H4 (cell line): ENCODE results near the gene CLCN4. TPM values are rescaled to one million over a fixed set of nuclear protein-coding genes. Genes with fewer than 3 reads are reported as not detected.

Experiments used
- DNase-seq: peaks from one replicate; pipeline ENCODE4 v3.0.0-alpha.2; 2015; ENCODE audit warnings: low spot score
- total RNA-seq: library from RNA; depleted of rRNA; stranded (reverse); fragments of >200 nt; shearing (Covaris generic); gene quantifications from 2 replicates; pipeline ENCODE4 v1.2.3, GENCODE V29; 2014

CLCN4 gene
- total RNA-seq, 1 experiment from 2014 or later, result 6.9 TPM

- peak; percentile 20 for DNase-seq
Observed at GRCh38 chrX:10166731-10167151, 10.0 kb downstream of the CLCN4 start.

- DNase-seq, result no peak
Observed at GRCh38 chrX:10167573-10167972, 10.8 kb downstream of the CLCN4 start.

- DNase-seq, result no peak
Observed at GRCh38 chrX:10168226-10168625, 11.5 kb downstream of the CLCN4 start.

GRCh38 chrX:10169175-10169574 lies 12.4 kb downstream of the CLCN4 start:
- no peak for DNase-seq

GRCh38 chrX:10171249-10171648 lies 14.5 kb downstream of the CLCN4 start:
- no peak for DNase-seq

- no peak for DNase-seq
Observed at GRCh38 chrX:10172877-10173276, 16.1 kb downstream of the CLCN4 start.

- DNase-seq, result peak; percentile 94
Observed at GRCh38 chrX:10173331-10173900, 16.6 kb downstream of the CLCN4 start.

GRCh38 chrX:10174051-10174450 lies 17.3 kb downstream of the CLCN4 start:
- no peak for DNase-seq

- DNase-seq, result no peak
Observed at GRCh38 chrX:10174810-10175209, 18.0 kb downstream of the CLCN4 start.

GRCh38 chrX:10175319-10175871 lies 18.6 kb downstream of the CLCN4 start:
- peak; percentile 62 for DNase-seq

- DNase-seq, result no peak
Observed at GRCh38 chrX:10176121-10177003, 19.6 kb downstream of the CLCN4 start.

- DNase-seq, result no peak
Observed at GRCh38 chrX:10177004-10177396, 20.2 kb downstream of the CLCN4 start.

- DNase-seq, result no peak
Observed at GRCh38 chrX:10177601-10178000, 20.8 kb downstream of the CLCN4 start.

GRCh38 chrX:10178866-10179463 lies 22.2 kb downstream of the CLCN4 start:
- DNase-seq, result no peak

- no peak for DNase-seq
Observed at GRCh38 chrX:10183760-10184159, 27.0 kb downstream of the CLCN4 start.

GRCh38 chrX:10184411-10184810 lies 27.6 kb downstream of the CLCN4 start:
- no peak for DNase-seq

- no peak for DNase-seq
Observed at GRCh38 chrX:10186355-10186754, 29.6 kb downstream of the CLCN4 start.

GRCh38 chrX:10187421-10187820 lies 30.6 kb downstream of the CLCN4 start:
- no peak for DNase-seq

- DNase-seq, result peak; percentile 58
Observed at GRCh38 chrX:10189317-10190268, 32.8 kb downstream of the CLCN4 start.

- DNase-seq, result peak; percentile 70
Observed at GRCh38 chrX:10190367-10190766, 33.6 kb downstream of the CLCN4 start.

GRCh38 chrX:10193587-10193986 lies 36.8 kb downstream of the CLCN4 start:
- no peak for DNase-seq
